Fibroblast of lung (primary cell): ENCODE results near the gene TOX2. TPM values are rescaled to one million over a fixed set of nuclear protein-coding genes. Genes with fewer than 3 reads are reported as not detected.

Experiments used
- DNase-seq, 2 donors: peaks; one replicate each; pipeline versions ENCODE4 v3.0.0 to v3.0.0-alpha.2; 2010; ENCODE audit warnings: low read depth in 2 of 2
- H2AFZ ChIP-seq: 2 replicates; pipeline ENCODE4 v1.5.1; 2012; ENCODE audit warnings: low read length, control low read depth, inconsistent platforms
- H3K27ac ChIP-seq: 2 replicates; pipeline ENCODE4 v1.5.1; 2011; ENCODE audit warnings: low read length, control low read depth; ENCODE audit not compliant: insufficient read depth
- H3K27me3 ChIP-seq: 2 replicates; pipeline ENCODE4 v1.5.1; 2011; ENCODE audit warnings: mild to moderate bottlenecking, low read length; ENCODE audit not compliant: control insufficient read depth, insufficient read depth
- H3K36me3 ChIP-seq: 2 replicates; pipeline ENCODE4 v1.5.1; 2011; ENCODE audit warnings: low read length; ENCODE audit not compliant: control insufficient read depth, insufficient read depth
- H3K4me1 ChIP-seq: 2 replicates; pipeline ENCODE4 v1.5.1; 2011; ENCODE audit warnings: low read length; ENCODE audit not compliant: control insufficient read depth, insufficient read depth; ENCODE audit errors: extremely low read depth
- H3K4me2 ChIP-seq: 2 replicates; pipeline ENCODE4 v1.5.1; 2011; ENCODE audit warnings: low read length, control low read depth; ENCODE audit not compliant: insufficient read depth; ENCODE audit errors: extremely low read depth
- H3K4me3 ChIP-seq, 4 experiments: fragments of 200-600 bp in 1 of 4; sonication (generic) in 1 of 4; replicated peaks in 1 of 4; 2 replicates each; pipeline ENCODE4 v1.5.1; 2011 to 2016; ENCODE audit warnings: low read length in 4 of 4, low read depth in 3 of 4, mild to moderate bottlenecking in 3 of 4, control low read depth in 2 of 4, inconsistent platforms in 1 of 4, mixed read lengths in 1 of 4; ENCODE audit not compliant: insufficient read depth in 1 of 4; ENCODE audit errors: control extremely low read depth in 1 of 4
- H3K79me2 ChIP-seq: 2 replicates; pipeline ENCODE4 v1.5.1; 2012; ENCODE audit warnings: mild to moderate bottlenecking, low read length, inconsistent platforms; ENCODE audit not compliant: control insufficient read depth, insufficient read depth
- H3K9ac ChIP-seq: 2 replicates; pipeline ENCODE4 v1.5.1; 2011; ENCODE audit warnings: mild to moderate bottlenecking, low read length, control low read depth; ENCODE audit not compliant: insufficient read depth
- H3K9me3 ChIP-seq: 2 replicates; pipeline ENCODE4 v1.5.1; 2012; ENCODE audit warnings: low read depth, low read length; ENCODE audit not compliant: control insufficient read depth, insufficient read depth
- H4K20me1 ChIP-seq: 2 replicates; pipeline ENCODE4 v1.5.1; 2011; ENCODE audit warnings: low read length; ENCODE audit not compliant: control insufficient read depth, insufficient read depth; ENCODE audit errors: extremely low read depth
- CTCF ChIP-seq, 2 donors: IDR thresholded peaks in 1 of 2; conservative IDR thresholded peaks in 1 of 2; 1 replicate in 1 of 2; 2 replicates in 1 of 2; pipeline ENCODE4 v1.5.1; 2011 to 2012; ENCODE audit warnings: low read length in 2 of 2, control low read depth in 1 of 2, inconsistent platforms in 1 of 2, low read depth in 1 of 2, mild to moderate bottlenecking in 1 of 2
- EZH2 ChIP-seq: IDR thresholded peaks from 2 replicates; pipeline ENCODE4 v1.5.1; 2012; ENCODE audit warnings: low read length, control low read depth, mild to moderate bottlenecking; ENCODE audit errors: missing control alignments
- polyA plus RNA-seq, 2 donors: library from polyadenylated mRNA; depleted of rRNA in 1 of 2; stranded (reverse) in 1 of 2; unstranded in 1 of 2; fragments of >200 nt; gene quantifications; 2 replicates each; pipeline ENCODE4 v1.2.1, GENCODE V29; 2011 to 2012; ENCODE audit warnings: missing spikeins in 1 of 2
- total RNA-seq: library from RNA; depleted of rRNA; stranded (reverse); fragments of >200 nt; gene quantifications from 2 replicates; pipeline ENCODE4 v1.2.1, GENCODE V29; 2014

TOX2 gene
- total and polyA plus RNA-seq, 2 donors (not counting 1 experiment from before 2014, with no cell fraction given), result 5.9 to 9.6 TPM

- DNase-seq, result no peak
- peaks cover 2% of the 10 kb centered on the region for H3K36me3 ChIP-seq
- TF ChIP-seq EZH2 (no peak), CTCF (conservative IDR thresholded peaks at IDR 0.05 in 1 of 2, IDR thresholded peaks at IDR 0.05 in 1 of 2; ENCODE audit: low read depth in 1 of 2, low read length in 2 of 2) (no peak)
- no peaks in the 10 kb centered on the region for H4K20me1 ChIP-seq
- H3K9ac ChIP-seq, result no peak overlapping the region
- no peaks in the 10 kb centered on the region for H3K9me3 ChIP-seq
- no peaks in the 10 kb centered on the region for H3K27me3 ChIP-seq
- no peak overlapping the region for H2AFZ ChIP-seq
- peaks cover 5% of the 10 kb centered on the region for H3K4me1 ChIP-seq
- no peaks in the 10 kb centered on the region for H3K79me2 ChIP-seq
- H3K27ac ChIP-seq, result no peak overlapping the region
- no peak overlapping the region for H3K4me2 ChIP-seq
- H3K4me3 ChIP-seq, result no peak overlapping the region
These were observed 116.4 kb downstream of the TOX2 start for GRCh38 chr20:44031001-44031574.

GRCh38 chr20:44031781-44032582 is 117.3 kb downstream of the TOX2 start:
- Histone ChIP-seq H3K4me2 (no peak overlapping the region), H2AFZ (no peak overlapping the region), H3K4me1 (no peaks in the 10 kb centered on the region), H3K9ac (no peak overlapping the region), H4K20me1 (no peaks in the 10 kb centered on the region), H3K79me2 (no peaks in the 10 kb centered on the region), H3K27me3 (no peaks in the 10 kb centered on the region), H3K36me3 (peaks cover 2% of the 10 kb centered on the region), H3K27ac (no peak overlapping the region), H3K4me3 (no peak overlapping the region), H3K9me3 (no peaks in the 10 kb centered on the region)
- TF ChIP-seq CTCF (conservative IDR thresholded peaks at IDR 0.05 in 1 of 2, IDR thresholded peaks at IDR 0.05 in 1 of 2; ENCODE audit: low read depth in 1 of 2, low read length in 2 of 2), result no peak
- TF ChIP-seq EZH2, result no peak
- no peak for DNase-seq

- no peaks in the 10 kb centered on the region for H3K9me3 ChIP-seq
- no peaks in the 10 kb centered on the region for H3K79me2 ChIP-seq
- H3K9ac ChIP-seq, result no peak overlapping the region
- TF ChIP-seq CTCF (conservative IDR thresholded peaks at IDR 0.05 in 1 of 2, IDR thresholded peaks at IDR 0.05 in 1 of 2; ENCODE audit: low read depth in 1 of 2, low read length in 2 of 2) (no peak), EZH2 (no peak)
- no peaks in the 10 kb centered on the region for H3K4me1 ChIP-seq
- H3K4me3 ChIP-seq, result no peak overlapping the region
- no peak overlapping the region for H3K27ac ChIP-seq
- H3K27me3 ChIP-seq, result no peaks in the 10 kb centered on the region
- no peaks in the 10 kb centered on the region for H4K20me1 ChIP-seq
- H3K4me2 ChIP-seq, result no peak overlapping the region
- no peak overlapping the region for H2AFZ ChIP-seq
- no peak for DNase-seq
- peaks cover 2% of the 10 kb centered on the region for H3K36me3 ChIP-seq
These were observed 118.1 kb downstream of the TOX2 start for GRCh38 chr20:44032583-44033331.
